Measurements from ENCODE around the gene ARFGEF3.

Gene ARFGEF3

DNA sequence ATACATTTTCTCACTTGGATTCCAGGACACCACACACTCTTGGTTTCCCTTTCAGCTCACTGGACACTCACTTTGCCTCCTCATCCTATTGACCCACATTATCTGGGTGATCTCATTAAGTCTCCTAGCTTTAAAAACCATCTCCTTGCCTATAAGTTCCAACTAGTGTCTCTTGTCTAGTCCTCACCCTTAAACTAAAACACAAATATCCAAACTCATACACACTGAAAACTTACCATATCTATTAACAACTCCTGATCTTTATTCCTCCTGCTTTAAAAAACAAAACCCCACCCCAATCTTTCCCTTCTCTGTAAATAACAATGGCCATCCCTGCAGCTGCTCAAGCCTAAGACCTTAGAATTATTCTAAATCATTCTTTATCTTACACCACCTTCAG is 212.5 kb downstream of the ARFGEF3 start:
- in situ Hi-C loops (cut with MboI; ENCODE audit: low pct_unique_long_range_greater_than_20kb, low sequenced_read_pairs, unreplicated experiment): no loop called here

GRCh38 chr6:138374815-138375214 is 213.1 kb downstream of the ARFGEF3 start:
- DNase-seq (ENCODE audit: low spot score): no peak
- in situ Hi-C loops (cut with MboI; ENCODE audit: low pct_unique_long_range_greater_than_20kb, low sequenced_read_pairs, unreplicated experiment): no loop called here
- TF ChIP-seq CTCF (IDR thresholded peaks at IDR 0.05; ENCODE audit: extremely low read depth, insufficient read depth, missing control alignments): no peak

More for the DNA sequence above, 212.5 kb downstream of the ARFGEF3 start:
- TF ChIP-seq CTCF (IDR thresholded peaks at IDR 0.05; ENCODE audit: extremely low read depth, insufficient read depth, missing control alignments): no peak
- no peak for DNase-seq (ENCODE audit: low spot score)

DNA sequence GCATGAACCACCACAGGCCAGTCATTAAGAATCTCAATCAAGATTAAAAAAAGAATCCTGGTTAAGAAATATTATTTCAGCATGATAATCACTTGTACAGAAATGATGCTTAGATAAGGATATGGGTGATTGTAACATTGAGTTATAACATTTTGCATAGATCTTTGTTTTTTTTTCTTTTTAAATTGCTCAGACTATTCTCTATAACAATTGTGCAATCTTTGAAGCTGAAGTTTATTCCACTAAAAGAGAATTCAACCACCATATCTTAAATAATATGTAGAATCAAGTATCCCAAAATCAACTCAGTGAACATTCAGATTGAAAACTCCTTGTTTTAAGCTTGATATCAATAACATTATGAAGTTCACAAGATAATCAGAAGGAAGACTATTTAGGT is 215.3 kb downstream of the ARFGEF3 start:
- DNase-seq (ENCODE audit: low spot score): no peak
- in situ Hi-C loops (cut with MboI; ENCODE audit: low pct_unique_long_range_greater_than_20kb, low sequenced_read_pairs, unreplicated experiment): no loop called here

DNA sequence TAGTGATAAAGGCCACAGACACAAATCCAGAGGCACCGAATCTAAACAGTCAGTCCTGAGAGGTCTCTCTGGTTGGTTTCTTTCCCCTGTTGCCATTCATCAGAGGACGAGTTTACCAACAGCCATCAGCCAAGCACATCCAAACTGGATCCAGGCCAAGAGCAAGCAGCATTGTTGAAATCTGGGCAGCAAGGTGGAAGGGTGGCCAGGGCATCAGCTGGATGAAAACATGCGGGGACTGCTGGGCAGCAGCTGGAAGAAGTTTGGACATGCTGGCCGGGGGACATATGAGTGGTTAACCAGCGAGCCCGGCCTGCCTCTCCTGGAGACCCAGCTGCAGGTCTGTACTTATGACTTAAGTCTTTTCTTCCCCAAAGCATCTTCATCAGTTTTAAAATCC is 216.1 kb downstream of the ARFGEF3 start, which contains the start of gene SMIM28:
Gene SMIM28, plus strand, starts transcription at position 62 of the 400 bp plus-strand sequence. Its CDS starts 168 bp downstream, at position 230.
- TF ChIP-seq CTCF (IDR thresholded peaks at IDR 0.05; ENCODE audit: extremely low read depth, insufficient read depth, missing control alignments): no peak

More for the DNA sequence above, 215.3 kb downstream of the ARFGEF3 start:
- no peak for TF ChIP-seq CTCF (IDR thresholded peaks at IDR 0.05; ENCODE audit: extremely low read depth, insufficient read depth, missing control alignments)

GRCh38 chr6:138378463-138378862 is 216.7 kb downstream of the ARFGEF3 start:
- DNase-seq (ENCODE audit: low spot score): no peak
- TF ChIP-seq CTCF (IDR thresholded peaks at IDR 0.05; ENCODE audit: extremely low read depth, insufficient read depth, missing control alignments): no peak
- in situ Hi-C loops (cut with MboI; ENCODE audit: low pct_unique_long_range_greater_than_20kb, low sequenced_read_pairs, unreplicated experiment): no loop called here

More for the DNA sequence above, 216.1 kb downstream of the ARFGEF3 start, which contains the start of gene SMIM28:
- no peak for DNase-seq (ENCODE audit: low spot score)
- in situ Hi-C loops (cut with MboI; ENCODE audit: low pct_unique_long_range_greater_than_20kb, low sequenced_read_pairs, unreplicated experiment): no loop called here

DNA sequence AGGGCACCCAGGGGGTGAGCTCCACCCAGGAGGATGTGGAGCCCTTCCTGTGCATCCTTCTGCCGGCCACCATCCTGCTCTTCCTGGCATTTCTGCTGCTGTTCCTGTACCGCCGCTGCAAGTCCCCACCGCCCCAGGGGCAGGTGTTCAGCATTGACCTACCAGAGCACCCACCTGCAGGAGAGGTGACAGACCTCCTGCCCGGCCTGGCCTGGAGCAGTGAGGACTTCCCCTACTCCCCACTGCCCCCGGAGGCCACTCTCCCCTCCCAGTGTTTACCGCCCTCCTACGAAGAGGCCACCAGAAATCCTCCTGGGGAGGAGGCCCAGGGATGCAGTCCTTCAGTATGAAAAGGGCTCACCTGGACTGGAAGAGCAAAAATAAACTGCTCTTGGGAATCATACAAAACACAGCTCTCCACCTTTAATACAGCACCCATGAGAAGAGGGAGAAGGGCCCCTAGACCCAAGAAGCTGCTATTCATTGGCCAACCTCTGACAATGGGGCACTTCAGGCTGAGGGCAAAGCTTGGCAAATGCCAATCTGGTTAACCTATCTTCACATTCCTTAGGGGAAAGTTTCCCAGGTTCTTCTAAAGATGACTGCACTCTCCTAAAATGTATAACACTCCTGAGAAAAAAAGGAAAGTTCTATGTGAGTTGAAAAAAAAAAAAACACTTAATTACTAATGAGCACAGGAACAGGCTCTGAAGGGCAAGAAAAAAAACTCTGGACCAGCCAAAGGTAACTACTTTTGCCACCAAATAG is 220.9 kb downstream of the ARFGEF3 start:
- no peak for DNase-seq (ENCODE audit: low spot score)
- no peak for TF ChIP-seq CTCF (IDR thresholded peaks at IDR 0.05; ENCODE audit: extremely low read depth, insufficient read depth, missing control alignments)
- in situ Hi-C loops (cut with MboI; ENCODE audit: low pct_unique_long_range_greater_than_20kb, low sequenced_read_pairs, unreplicated experiment): no loop called here

Measured in GM13977 (cell line).